ENCODE results near the gene OCA2.

Gene OCA2

DNA sequence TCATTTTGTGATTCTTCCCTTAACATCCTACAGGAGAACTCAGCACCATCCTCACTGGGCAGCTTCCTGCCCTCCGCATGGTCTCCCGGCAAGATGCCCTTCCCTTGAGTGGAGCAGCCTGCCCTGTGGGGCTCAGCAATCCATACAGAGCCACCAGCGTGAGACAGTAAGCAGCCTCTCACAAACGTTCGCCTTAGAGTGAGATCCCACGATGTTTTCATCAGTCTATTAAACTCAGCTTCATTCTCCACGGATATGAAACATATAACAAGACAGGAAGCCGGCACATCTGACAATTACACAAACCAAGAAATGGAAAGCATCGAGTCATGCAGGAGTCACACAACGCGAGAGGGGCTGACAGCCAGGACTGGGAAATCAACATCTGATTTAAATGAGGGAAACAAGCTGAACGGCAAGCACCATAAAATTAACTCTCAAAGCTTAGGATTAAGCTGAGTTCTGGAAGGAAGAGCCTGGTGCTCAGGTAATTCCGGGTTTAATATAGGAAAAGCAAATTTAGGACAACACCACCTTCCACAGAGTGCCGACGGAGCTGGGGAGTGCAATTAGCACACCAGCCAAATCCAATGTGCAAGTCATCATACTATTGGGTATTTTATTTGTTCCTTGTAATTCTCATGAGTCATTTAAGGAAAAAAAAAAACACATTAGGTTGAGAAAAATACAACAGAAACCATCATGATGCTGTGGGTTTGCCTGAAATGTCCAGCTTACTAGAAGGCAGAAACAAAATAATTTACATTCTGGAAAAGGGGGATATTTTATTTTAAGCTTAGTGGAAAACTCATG is 272.0 kb downstream of the OCA2 start:
- H3K4me3 ChIP-seq (ENCODE audit: low read depth, low read length) = no peak overlapping the region
- no peak for DNase-seq
- TF ChIP-seq, protein P1, sequence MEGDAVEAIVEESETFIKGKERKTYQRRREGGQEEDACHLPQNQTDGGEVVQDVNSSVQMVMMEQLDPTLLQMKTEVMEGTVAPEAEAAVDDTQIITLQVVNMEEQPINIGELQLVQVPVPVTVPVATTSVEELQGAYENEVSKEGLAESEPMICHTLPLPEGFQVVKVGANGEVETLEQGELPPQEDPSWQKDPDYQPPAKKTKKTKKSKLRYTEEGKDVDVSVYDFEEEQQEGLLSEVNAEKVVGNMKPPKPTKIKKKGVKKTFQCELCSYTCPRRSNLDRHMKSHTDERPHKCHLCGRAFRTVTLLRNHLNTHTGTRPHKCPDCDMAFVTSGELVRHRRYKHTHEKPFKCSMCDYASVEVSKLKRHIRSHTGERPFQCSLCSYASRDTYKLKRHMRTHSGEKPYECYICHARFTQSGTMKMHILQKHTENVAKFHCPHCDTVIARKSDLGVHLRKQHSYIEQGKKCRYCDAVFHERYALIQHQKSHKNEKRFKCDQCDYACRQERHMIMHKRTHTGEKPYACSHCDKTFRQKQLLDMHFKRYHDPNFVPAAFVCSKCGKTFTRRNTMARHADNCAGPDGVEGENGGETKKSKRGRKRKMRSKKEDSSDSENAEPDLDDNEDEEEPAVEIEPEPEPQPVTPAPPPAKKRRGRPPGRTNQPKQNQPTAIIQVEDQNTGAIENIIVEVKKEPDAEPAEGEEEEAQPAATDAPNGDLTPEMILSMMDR (IDR thresholded peaks at IDR 0.05; ENCODE audit: low read depth, low read length) = no peak

DNA sequence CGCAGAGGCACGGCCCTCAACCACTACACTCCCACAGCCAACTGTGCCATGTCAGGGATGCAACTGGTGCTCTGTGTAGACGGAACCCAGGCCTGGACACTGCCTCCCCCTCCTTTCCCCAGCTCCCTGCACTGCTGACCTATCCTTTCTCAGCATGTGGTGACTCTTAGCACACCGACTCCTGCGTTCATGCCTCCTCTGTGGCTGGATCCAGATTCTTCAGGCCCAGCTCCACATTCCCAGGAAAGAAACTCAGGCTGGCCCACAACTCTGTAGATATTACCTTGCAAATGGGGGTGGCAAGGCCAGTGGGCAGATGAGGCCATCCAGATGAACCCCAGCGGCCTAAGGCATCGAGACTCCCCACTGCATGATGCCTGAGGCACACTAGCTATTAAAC is 272.7 kb downstream of the OCA2 start:
- H3K27ac ChIP-seq = no peak overlapping the region
- H3K4me3 ChIP-seq (ENCODE audit: low read depth, low read length) = no peak overlapping the region
- H3K27me3 ChIP-seq (ENCODE audit: insufficient read depth, low read depth, severe bottlenecking) = no peaks in the 10 kb centered on the region
- no peaks in the 10 kb centered on the region for H3K9me3 ChIP-seq (ENCODE audit: severe bottlenecking)
- TF ChIP-seq, protein P1 (IDR thresholded peaks at IDR 0.05; ENCODE audit: low read depth, low read length) = no peak
- no peak for DNase-seq
- no peaks in the 10 kb centered on the region for H3K36me3 ChIP-seq

More for the DNA sequence above, 272.0 kb downstream of the OCA2 start:
- Histone ChIP-seq H3K27me3 (ENCODE audit: insufficient read depth, low read depth, severe bottlenecking) (no peaks in the 10 kb centered on the region), H3K9me3 (ENCODE audit: severe bottlenecking) (no peaks in the 10 kb centered on the region), H3K36me3 (no peaks in the 10 kb centered on the region), H3K27ac (no peak overlapping the region)

DNA sequence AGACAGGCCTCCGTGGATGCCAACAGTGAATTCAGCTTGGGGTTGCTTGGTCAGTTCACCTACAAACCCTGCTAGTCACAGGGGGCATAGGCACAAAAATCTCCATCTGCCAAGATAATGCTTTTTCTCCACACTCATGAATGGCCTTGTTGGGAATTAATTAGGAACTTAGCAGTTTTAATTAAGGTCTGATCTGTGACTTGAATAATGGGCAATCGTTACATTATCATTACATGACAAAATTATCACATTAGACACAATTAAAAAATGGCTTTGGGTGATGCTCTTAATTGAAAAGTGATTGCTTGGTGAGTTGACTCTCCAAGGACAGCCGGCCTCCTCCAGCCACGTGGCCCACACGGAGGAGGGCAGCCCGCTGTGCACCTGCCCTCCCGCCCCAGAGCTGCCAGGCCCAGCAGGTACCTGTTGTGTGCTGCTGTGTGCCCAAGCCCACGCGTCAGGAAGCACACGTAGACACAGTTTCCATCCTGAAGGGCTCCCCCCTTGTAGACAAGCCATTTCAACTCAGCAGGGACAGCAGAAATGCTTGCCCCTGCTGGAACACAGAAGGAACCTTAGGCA is 274.2 kb downstream of the OCA2 start:
- Histone ChIP-seq H3K27me3 (ENCODE audit: insufficient read depth, low read depth, severe bottlenecking) (no peaks in the 10 kb centered on the region), H3K9me3 (ENCODE audit: severe bottlenecking) (no peaks in the 10 kb centered on the region), H3K27ac (no peak overlapping the region), H3K4me3 (ENCODE audit: low read depth, low read length) (no peak overlapping the region), H3K36me3 (no peaks in the 10 kb centered on the region)
- TF ChIP-seq, protein P1 (IDR thresholded peaks at IDR 0.05; ENCODE audit: low read depth, low read length) = no peak
- no peak for DNase-seq

DNA sequence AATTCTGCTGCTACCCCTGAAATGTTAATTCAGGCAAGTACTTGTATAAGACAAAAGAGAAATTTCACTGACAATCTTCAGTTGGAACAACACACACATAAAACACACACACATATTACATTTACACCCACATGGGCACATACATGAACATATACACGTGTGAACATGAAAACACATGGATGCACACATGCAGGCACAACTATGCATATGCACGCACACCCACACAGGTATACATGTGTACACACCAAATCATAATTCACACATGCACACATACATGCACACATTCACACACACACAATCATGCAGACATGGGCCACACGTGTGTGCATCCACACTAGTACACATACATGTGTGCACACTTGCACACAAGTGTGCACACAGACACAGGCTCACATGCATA is 277.8 kb downstream of the OCA2 start:
- Histone ChIP-seq H3K27ac (no peak overlapping the region), H3K27me3 (ENCODE audit: insufficient read depth, low read depth, severe bottlenecking) (no peaks in the 10 kb centered on the region), H3K4me3 (ENCODE audit: low read depth, low read length) (no peak overlapping the region), H3K36me3 (no peaks in the 10 kb centered on the region), H3K9me3 (ENCODE audit: severe bottlenecking) (peaks cover 4% of the 10 kb centered on the region)
- TF ChIP-seq, protein P1 (IDR thresholded peaks at IDR 0.05; ENCODE audit: low read depth, low read length) = no peak
- no peak for DNase-seq

DNA sequence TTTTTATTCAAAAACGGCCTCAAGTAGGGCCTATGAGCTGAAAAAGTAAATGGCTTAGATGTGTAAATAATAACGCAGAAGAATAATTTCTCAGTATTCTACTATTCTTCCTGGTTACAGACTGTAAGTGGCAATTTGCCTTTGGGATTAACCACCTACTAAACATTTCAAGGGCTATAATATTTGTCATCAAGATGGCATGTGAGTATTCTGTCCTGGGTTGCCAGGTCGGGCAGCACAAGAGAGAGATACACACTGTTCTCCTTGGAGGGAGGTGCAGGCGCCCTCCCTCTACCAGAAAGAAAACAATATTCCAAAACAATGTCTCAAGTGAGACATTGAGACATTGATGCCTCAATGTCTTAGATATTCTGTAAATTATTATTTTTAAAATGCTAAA is 278.4 kb downstream of the OCA2 start:
- no peaks in the 10 kb centered on the region for H3K36me3 ChIP-seq
- no peak overlapping the region for H3K27ac ChIP-seq
- TF ChIP-seq, protein P1 (IDR thresholded peaks at IDR 0.05; ENCODE audit: low read depth, low read length) = no peak
- DNase-seq = no peak
- no peak overlapping the region for H3K4me3 ChIP-seq (ENCODE audit: low read depth, low read length)
- H3K9me3 ChIP-seq (ENCODE audit: severe bottlenecking) = peaks cover 4% of the 10 kb centered on the region
- H3K27me3 ChIP-seq (ENCODE audit: insufficient read depth, low read depth, severe bottlenecking) = no peaks in the 10 kb centered on the region
